ENCODE measurements around the gene GNG13. TPM values are rescaled to one million over a fixed set of nuclear protein-coding genes. Genes with fewer than 3 reads are reported as not detected.

Gene GNG13
- total and polyA plus RNA-seq, 2 experiments from 2014 or later, result 0.29 TPM; not detected in 1

DNA sequence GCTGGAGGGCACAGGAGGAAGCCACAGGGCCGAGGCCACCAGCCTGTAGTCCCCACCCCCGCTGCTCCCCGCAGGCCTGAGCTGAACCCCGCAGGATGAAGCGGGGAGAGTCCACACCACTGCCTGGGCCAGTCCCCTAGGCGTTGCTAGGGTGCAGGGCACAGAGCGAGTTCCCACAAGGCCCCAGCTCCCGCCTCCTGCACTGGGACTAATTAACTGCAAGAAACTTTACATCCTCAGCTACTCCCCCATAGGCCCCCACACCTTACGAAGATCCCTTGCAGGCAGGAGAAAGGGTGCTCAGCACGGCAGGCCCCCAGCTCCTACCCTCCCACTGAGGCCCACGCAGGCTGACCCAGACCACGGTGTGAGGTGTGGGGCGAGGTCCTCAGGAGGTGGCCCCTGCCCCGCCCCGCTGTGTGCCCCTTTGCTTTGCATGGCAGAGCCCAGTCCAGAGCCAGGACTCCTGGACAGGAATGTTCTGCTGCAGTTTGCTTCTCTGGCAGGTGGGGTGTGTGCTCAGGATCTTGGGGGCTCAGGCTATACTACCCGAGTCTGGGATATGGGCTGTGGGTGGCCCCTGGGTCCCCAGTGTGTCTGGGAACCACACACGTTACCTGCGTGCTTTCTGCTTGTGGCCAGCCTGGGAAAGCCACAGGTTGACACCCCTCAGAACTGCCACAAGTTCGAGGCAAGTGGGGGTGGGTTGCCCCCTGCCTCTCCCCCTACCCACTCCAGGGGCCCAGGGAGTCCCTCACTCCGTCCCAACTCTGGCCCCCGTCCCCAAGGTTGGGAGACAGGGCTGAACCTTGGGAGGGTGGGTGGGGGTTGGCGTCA lies 1.2 kb downstream of the GNG13 start (continued):
- TF ChIP-seq, protein P1, sequence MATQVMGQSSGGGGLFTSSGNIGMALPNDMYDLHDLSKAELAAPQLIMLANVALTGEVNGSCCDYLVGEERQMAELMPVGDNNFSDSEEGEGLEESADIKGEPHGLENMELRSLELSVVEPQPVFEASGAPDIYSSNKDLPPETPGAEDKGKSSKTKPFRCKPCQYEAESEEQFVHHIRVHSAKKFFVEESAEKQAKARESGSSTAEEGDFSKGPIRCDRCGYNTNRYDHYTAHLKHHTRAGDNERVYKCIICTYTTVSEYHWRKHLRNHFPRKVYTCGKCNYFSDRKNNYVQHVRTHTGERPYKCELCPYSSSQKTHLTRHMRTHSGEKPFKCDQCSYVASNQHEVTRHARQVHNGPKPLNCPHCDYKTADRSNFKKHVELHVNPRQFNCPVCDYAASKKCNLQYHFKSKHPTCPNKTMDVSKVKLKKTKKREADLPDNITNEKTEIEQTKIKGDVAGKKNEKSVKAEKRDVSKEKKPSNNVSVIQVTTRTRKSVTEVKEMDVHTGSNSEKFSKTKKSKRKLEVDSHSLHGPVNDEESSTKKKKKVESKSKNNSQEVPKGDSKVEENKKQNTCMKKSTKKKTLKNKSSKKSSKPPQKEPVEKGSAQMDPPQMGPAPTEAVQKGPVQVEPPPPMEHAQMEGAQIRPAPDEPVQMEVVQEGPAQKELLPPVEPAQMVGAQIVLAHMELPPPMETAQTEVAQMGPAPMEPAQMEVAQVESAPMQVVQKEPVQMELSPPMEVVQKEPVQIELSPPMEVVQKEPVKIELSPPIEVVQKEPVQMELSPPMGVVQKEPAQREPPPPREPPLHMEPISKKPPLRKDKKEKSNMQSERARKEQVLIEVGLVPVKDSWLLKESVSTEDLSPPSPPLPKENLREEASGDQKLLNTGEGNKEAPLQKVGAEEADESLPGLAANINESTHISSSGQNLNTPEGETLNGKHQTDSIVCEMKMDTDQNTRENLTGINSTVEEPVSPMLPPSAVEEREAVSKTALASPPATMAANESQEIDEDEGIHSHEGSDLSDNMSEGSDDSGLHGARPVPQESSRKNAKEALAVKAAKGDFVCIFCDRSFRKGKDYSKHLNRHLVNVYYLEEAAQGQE (IDR thresholded peaks at IDR 0.05; ENCODE audit: unreplicated experiment), result no peak
- TF ChIP-seq EZH2 (IDR thresholded peaks at IDR 0.05; ENCODE audit: low read depth, unreplicated experiment), result no peak
- TF ChIP-seq STAT1 (IDR thresholded peaks at IDR 0.05; ENCODE audit: unreplicated experiment), result no peak
- no peak for TF ChIP-seq POLR2AphosphoS5 (IDR thresholded peaks at IDR 0.05; ENCODE audit: low read depth)
- no peak for TF ChIP-seq EZH2phosphoT487 (IDR thresholded peaks at IDR 0.05; ENCODE audit: unreplicated experiment)
- no peak for TF ChIP-seq CREB1 (CRISPR knock-in tag; IDR thresholded peaks at IDR 0.05; ENCODE audit: low read depth)

DNA sequence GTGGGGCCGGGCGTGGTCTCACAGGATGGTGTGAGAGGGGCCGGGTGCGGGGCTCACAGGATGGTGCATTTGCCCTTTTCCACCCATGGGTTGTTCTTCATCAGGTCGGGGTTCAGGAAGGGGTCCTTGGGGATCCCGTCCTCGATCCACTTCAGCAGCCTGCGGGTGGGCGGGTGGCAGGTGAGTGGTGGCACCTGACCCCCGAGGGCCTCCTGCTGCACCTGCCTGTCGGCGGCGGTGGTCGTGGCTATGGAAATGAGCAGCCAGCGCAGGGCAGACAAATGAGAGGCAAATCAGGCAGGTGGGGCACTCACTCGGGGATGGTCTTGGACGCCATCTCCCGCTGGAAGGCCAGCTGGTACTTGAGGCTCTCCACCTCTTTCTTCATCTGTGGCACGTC lies 1.9 kb downstream of the GNG13 start:
- Histone ChIP-seq H2AFZ (no peak overlapping the region), H3K27me3 (ENCODE audit: insufficient read depth) (peaks cover 30% of the 10 kb centered on the region), H3F3A (replicated peaks; ENCODE audit: low read depth) (no peaks in the 10 kb centered on the region), H3K4me3 (no peak overlapping the region), H3K4me1 (ENCODE audit: insufficient read depth) (peaks cover 3% of the 10 kb centered on the region; the same call in 1 of the 2 replicates), H3K4me2 (no peak overlapping the region), H3K27ac (ENCODE audit: low read depth) (no peak overlapping the region), H3K9me2 (ENCODE audit: insufficient read depth) (no peaks in the 10 kb centered on the region), H3K79me2 (replicated peaks; ENCODE audit: insufficient read depth) (no peaks in the 10 kb centered on the region), H4K20me1 (replicated peaks; ENCODE audit: insufficient read depth) (peaks cover 4% of the 10 kb centered on the region; the same call in 1 of the 2 replicates), H3K36me3 (ENCODE audit: insufficient read depth) (no peaks in the 10 kb centered on the region)
- no peak for ATAC-seq
- H3K9me3 Mint-ChIP-seq, result no peaks in the 10 kb centered on the region; the same call in 1 of the 3 replicates
- H3K4me3 Mint-ChIP-seq, result no peak overlapping the region
- peaks cover 23% of the 10 kb centered on the region; the same call in 2 of the 3 replicates for H3K36me3 Mint-ChIP-seq (ENCODE audit: low read depth)
- no peaks in the 10 kb centered on the region for H3K4me1 Mint-ChIP-seq
- no peak overlapping the region for H3K27ac Mint-ChIP-seq
- DNase-seq (ENCODE audit: low spot score), result no peak
- peaks cover 24% of the 10 kb centered on the region for H3K27me3 Mint-ChIP-seq (ENCODE audit: insufficient read depth, low read depth, poor library complexity)
- TF ChIP-seq STAT1 (IDR thresholded peaks at IDR 0.05; ENCODE audit: unreplicated experiment), result no peak
- TF ChIP-seq NANOG (IDR thresholded peaks at IDR 0.05; ENCODE audit: borderline replicate concordance), result no peak
- TF ChIP-seq, protein P1 (IDR thresholded peaks at IDR 0.05; ENCODE audit: unreplicated experiment), result no peak
- no peak for TF ChIP-seq EZH2 (IDR thresholded peaks at IDR 0.05; ENCODE audit: low read depth, unreplicated experiment)
- TF ChIP-seq, protein P2, sequence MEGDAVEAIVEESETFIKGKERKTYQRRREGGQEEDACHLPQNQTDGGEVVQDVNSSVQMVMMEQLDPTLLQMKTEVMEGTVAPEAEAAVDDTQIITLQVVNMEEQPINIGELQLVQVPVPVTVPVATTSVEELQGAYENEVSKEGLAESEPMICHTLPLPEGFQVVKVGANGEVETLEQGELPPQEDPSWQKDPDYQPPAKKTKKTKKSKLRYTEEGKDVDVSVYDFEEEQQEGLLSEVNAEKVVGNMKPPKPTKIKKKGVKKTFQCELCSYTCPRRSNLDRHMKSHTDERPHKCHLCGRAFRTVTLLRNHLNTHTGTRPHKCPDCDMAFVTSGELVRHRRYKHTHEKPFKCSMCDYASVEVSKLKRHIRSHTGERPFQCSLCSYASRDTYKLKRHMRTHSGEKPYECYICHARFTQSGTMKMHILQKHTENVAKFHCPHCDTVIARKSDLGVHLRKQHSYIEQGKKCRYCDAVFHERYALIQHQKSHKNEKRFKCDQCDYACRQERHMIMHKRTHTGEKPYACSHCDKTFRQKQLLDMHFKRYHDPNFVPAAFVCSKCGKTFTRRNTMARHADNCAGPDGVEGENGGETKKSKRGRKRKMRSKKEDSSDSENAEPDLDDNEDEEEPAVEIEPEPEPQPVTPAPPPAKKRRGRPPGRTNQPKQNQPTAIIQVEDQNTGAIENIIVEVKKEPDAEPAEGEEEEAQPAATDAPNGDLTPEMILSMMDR (conservative IDR thresholded peaks at IDR 0.05; ENCODE audit: low read depth in 2 of 2), result no peak
- TF ChIP-seq EZH2phosphoT487 (IDR thresholded peaks at IDR 0.05; ENCODE audit: unreplicated experiment), result no peak
- TF ChIP-seq ZNF331 (CRISPR knock-in tag; IDR thresholded peaks at IDR 0.05; ENCODE audit: low read depth), result no peak
- TF ChIP-seq ZNF114 (CRISPR knock-in tag; IDR thresholded peaks at IDR 0.05), result no peak
- TF ChIP-seq JUNB (IDR thresholded peaks at IDR 0.05; ENCODE audit: unreplicated experiment), result no peak
- TF ChIP-seq POLR2AphosphoS5 (IDR thresholded peaks at IDR 0.05; ENCODE audit: low read depth), result no peak
